Spinal cord (tissue), 10 donors: ENCODE measurements around the gene HABP2. TPM values are rescaled to one million over a fixed set of nuclear protein-coding genes. Genes with fewer than 3 reads are reported as not detected.
A peak's percentile ranks its signal among the peaks of the same experiment; 100 is the strongest.

Experiments
- DNase-seq, 6 donors: peaks; one replicate each; pipeline versions ENCODE4 v3.0.0 to v3.0.0-alpha.2; 2013 to 2015; ENCODE audit warnings: low spot score in 6 of 6, low read depth in 4 of 6
- H3K27ac ChIP-seq: one replicate; pipeline ENCODE4 v1.5.1; 2013; ENCODE audit warnings: low read depth, low read length, control low read depth
- H3K27me3 ChIP-seq: one replicate; pipeline ENCODE4 v1.6.1; 2013; ENCODE audit warnings: low read length; ENCODE audit not compliant: control insufficient read depth, insufficient read depth
- H3K36me3 ChIP-seq: one replicate; pipeline ENCODE4 v1.6.1; 2013; ENCODE audit warnings: low read length; ENCODE audit not compliant: control insufficient read depth, insufficient read depth
- H3K4me1 ChIP-seq: one replicate; pipeline ENCODE4 v1.6.1; 2013; ENCODE audit warnings: low read length; ENCODE audit not compliant: control insufficient read depth, insufficient read depth
- H3K4me3 ChIP-seq: one replicate; pipeline ENCODE4 v1.5.1; 2013; ENCODE audit warnings: low read depth, low read length, control low read depth
- H3K9me3 ChIP-seq: one replicate; pipeline ENCODE4 v1.6.1; 2013; ENCODE audit warnings: low read length; ENCODE audit not compliant: control insufficient read depth, insufficient read depth
- whole genome bisulfite sequencing: methylation state at CpG from one replicate; pipeline ENCODE4 v1.1.5; 2013; ENCODE audit warnings: missing lambda C conversion rate; ENCODE audit not compliant: insufficient coverage; 5-methylcytosine and 5-hydroxymethylcytosine counted together
- polyA plus RNA-seq, 2 donors: library from polyadenylated mRNA; unstranded; fragments of 120-200 nt; gene quantifications; one replicate each; pipeline ENCODE4 v1.2.1, GENCODE V29; 2013; ENCODE audit not compliant: insufficient read length in 2 of 2
- total RNA-seq, 2 donors: library from RNA; depleted of rRNA in 1 of 2; stranded (reverse); fragments of 120-200 nt in 1 of 2; fragments of >200 nt in 1 of 2; gene quantifications; one replicate each; pipeline versions ENCODE4 v1.2.3 to v1.2.4, GENCODE V29; 2013 to 2014
- donor health status: healthy.

HABP2 gene
- total and polyA plus RNA-seq, 4 donors = 0.09 to 0.50 (median 0.14) TPM

DNA sequence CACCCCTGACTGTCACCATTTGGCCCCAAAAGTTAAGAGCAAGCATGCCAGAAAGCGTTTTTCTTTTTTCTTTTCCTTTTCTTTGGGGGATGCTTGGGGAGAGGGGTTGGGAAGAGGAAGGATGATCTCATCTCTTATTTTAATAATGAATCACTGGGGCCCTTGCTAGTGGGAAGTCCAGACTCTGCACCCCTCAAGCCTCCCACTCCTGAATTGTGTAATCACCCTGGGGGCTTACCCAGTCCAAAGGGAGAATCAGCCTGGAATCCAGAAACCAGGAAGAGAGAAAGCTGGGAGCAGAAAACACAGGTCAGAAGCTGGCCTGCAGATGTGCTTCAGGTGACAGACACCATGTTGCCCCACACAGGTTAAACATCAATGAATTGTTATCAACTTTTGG lies 14.7 kb upstream of the HABP2 start:
- H3K27ac ChIP-seq = no peak overlapping the region
- H3K9me3 ChIP-seq = no peaks in the 10 kb centered on the region
- no peaks in the 10 kb centered on the region for H3K4me1 ChIP-seq
- WGBS = no CpG with 5 or more reads among the region's 1 CpG
- H3K4me3 ChIP-seq = no peak overlapping the region
- DNase-seq = no peak
- H3K36me3 ChIP-seq = no peaks in the 10 kb centered on the region
- H3K27me3 ChIP-seq = no peaks in the 10 kb centered on the region

GRCh38 chr10:113539789-113540188 lies 13.1 kb upstream of the HABP2 start:
- Histone ChIP-seq H3K36me3 (no peaks in the 10 kb centered on the region), H3K4me3 (no peak overlapping the region), H3K4me1 (no peaks in the 10 kb centered on the region), H3K9me3 (no peaks in the 10 kb centered on the region), H3K27me3 (no peaks in the 10 kb centered on the region), H3K27ac (no peak overlapping the region)
- 87% methylated on average over 6 of the region's 7 CpGs for WGBS
- DNase-seq = no peak

- H3K27ac ChIP-seq = no peak overlapping the region
- 94% methylated on average over 5 of the region's 7 CpGs for WGBS
Measured at GRCh38 chr10:113540845-113541548, 11.9 kb upstream of the HABP2 start.

DNA sequence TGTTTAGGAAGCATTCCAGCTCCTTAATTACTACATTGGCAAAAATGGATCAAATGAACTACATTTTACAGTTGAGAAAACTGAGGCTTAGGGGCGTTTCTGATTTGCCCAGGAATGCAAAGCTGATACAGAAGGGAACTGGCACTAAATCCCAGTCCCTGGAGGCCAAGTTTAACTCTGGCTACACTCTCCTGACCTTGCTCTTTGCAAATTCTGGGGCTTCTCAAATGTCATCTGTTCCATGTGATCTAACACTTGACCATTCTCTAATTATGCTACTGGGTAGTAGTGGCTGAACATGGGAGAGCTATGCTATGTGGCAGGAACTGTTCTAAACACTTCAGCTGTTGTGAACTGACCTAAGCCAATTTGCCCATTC lies 11.3 kb upstream of the HABP2 start:
- no peak for DNase-seq
- Histone ChIP-seq H3K27ac (no peak overlapping the region), H3K4me1 (no peaks in the 10 kb centered on the region), H3K27me3 (no peaks in the 10 kb centered on the region), H3K9me3 (no peaks in the 10 kb centered on the region), H3K4me3 (no peak overlapping the region), H3K36me3 (no peaks in the 10 kb centered on the region)
- 83% methylated on average over 1 of the region's 1 CpG for WGBS

More at GRCh38 chr10:113540845-113541548, 11.9 kb upstream of the HABP2 start:
- Histone ChIP-seq H3K27me3 (no peaks in the 10 kb centered on the region), H3K4me3 (no peak overlapping the region), H3K36me3 (no peaks in the 10 kb centered on the region), H3K9me3 (no peaks in the 10 kb centered on the region), H3K4me1 (no peaks in the 10 kb centered on the region)
- DNase-seq = no peak

DNA sequence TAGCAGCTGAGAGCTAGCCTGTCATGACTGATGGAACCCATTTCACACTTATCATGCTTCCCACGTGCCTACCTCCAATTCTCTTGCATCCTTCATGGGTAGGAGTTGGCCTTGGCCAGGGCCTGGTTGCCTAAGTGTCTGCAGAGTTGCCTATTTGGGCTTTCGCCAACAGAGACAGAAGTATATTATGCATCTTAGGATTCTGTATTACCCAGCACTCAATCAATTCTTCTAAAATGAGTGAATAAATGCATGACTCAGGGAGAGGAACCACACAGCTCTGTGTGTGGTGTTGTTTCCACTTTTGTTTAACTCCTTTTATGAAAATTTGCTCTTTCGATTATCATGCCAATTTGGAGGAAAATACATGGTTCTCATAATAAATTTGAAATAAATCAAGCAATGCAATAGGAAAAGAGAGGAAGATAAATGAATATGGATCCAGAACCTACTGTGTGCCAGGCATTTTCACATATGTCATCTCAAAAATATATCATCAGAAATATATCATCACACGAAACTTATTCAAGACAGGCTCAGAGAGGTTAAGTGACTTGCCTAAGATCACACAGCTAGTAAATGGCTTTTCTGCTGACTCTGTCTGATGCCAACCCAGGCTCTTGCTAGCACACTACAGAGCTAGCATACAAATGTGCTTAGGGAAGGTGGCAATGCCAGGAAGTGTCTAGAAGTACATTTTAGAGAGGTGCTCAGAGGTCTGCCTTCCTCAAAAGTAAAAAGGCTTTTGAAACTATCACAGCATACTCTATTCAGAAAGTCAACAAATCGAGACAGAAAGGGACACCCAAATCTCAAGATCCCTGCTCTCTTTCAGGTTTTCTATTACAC lies 9.5 kb upstream of the HABP2 start:
- Histone ChIP-seq H3K27me3 (no peaks in the 10 kb centered on the region), H3K4me3 (no peak overlapping the region), H3K36me3 (no peaks in the 10 kb centered on the region), H3K4me1 (no peaks in the 10 kb centered on the region), H3K27ac (no peak overlapping the region), H3K9me3 (no peaks in the 10 kb centered on the region)
- 100% methylated on average over 1 of the region's 5 CpGs for WGBS
- DNase-seq = peak in 1 of 6 donors; percentile 73

DNA sequence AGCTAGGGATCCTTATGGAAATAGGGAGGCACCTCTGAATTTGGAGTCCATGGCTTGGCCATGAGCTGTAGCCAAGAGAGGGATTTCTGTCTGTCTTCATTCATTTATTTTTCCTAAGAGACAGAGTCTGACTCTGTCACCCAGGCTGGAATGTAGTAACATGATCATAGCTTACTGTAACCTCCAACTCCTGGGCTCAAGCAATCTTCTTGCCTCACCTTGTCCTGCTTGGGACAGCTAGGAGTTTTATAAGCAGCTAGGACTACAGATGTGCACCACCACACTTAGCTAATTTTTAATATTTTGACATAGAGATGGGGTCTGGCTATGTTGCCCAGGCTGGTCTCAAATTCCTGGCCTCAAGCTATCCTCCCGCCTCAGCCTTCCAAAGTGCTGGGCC lies 8.5 kb upstream of the HABP2 start:
- Histone ChIP-seq H3K4me3 (no peak overlapping the region), H3K36me3 (no peaks in the 10 kb centered on the region), H3K27ac (no peak overlapping the region), H3K4me1 (no peaks in the 10 kb centered on the region), H3K9me3 (no peaks in the 10 kb centered on the region), H3K27me3 (no peaks in the 10 kb centered on the region)
- DNase-seq = no peak
- 100% methylated on average over 1 of the region's 1 CpG for WGBS

GRCh38 chr10:113547426-113547825 lies 5.4 kb upstream of the HABP2 start:
- Histone ChIP-seq H3K4me1 (no peaks in the 10 kb centered on the region), H3K9me3 (no peaks in the 10 kb centered on the region), H3K27ac (no peak overlapping the region), H3K4me3 (no peak overlapping the region), H3K27me3 (no peaks in the 10 kb centered on the region), H3K36me3 (no peaks in the 10 kb centered on the region)
- no peak for DNase-seq
- no CpG with 5 or more reads among the region's 2 CpGs for WGBS

GRCh38 chr10:113549856-113550255 lies 3.0 kb upstream of the HABP2 start:
- H3K36me3 ChIP-seq = no peaks in the 10 kb centered on the region
- H3K4me3 ChIP-seq = no peak overlapping the region
- WGBS = no CpG with 5 or more reads among the region's 6 CpGs
- no peaks in the 10 kb centered on the region for H3K27me3 ChIP-seq
- H3K4me1 ChIP-seq = no peaks in the 10 kb centered on the region
- peak in 1 of 6 donors; percentile 45 for DNase-seq
- H3K27ac ChIP-seq = no peak overlapping the region
- H3K9me3 ChIP-seq = no peaks in the 10 kb centered on the region

DNA sequence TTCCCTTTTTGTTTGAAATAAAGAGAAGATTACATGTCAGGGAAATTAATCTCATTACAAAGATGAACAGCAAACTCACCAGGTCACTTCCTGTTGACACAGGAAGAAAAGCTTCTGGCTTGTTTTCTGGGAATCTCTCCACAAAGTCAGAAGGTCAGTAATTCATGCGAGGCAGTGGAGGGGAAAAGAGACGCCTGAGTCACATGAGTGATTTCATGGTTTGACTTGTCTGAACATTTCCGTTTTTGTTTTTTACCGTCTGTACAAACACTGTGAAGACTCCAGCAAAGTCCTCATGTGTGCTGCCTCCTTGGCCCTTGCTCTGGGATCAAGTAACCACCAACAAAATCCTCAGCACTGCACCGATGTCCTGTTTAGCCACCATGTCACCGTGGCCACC lies 2.5 kb upstream of the HABP2 start:
- 72% methylated on average over 4 of the region's 6 CpGs for WGBS

DNA sequence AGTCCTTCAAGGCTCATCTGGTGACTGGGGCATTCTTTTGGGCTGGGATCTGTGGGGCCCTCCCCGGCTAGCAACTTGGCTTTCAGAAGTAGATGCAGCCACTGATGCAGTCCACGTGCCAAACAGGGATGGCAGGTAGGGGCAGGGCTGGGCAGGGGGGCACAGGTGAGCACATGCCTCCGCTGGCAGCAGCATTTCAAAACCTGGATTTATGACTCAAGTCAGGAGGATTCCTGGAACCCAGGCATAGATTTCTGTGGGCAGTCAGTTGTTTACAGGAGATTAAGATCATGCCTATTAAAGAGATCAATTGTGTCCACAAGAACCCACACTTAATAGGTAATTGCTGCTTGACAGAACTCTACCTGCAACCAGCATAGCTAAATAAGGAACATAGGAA lies 839 bp upstream of the HABP2 start:
- H3K27me3 ChIP-seq = no peaks in the 10 kb centered on the region
- H3K4me3 ChIP-seq = no peak overlapping the region
- 85% methylated on average over 3 of the region's 3 CpGs for WGBS
- H3K9me3 ChIP-seq = no peaks in the 10 kb centered on the region
- no peaks in the 10 kb centered on the region for H3K36me3 ChIP-seq
- H3K4me1 ChIP-seq = no peaks in the 10 kb centered on the region
- DNase-seq = no peak
- H3K27ac ChIP-seq = no peak overlapping the region

More for the DNA sequence above, 2.5 kb upstream of the HABP2 start:
- H3K27me3 ChIP-seq = no peaks in the 10 kb centered on the region
- H3K9me3 ChIP-seq = no peaks in the 10 kb centered on the region
- H3K36me3 ChIP-seq = no peaks in the 10 kb centered on the region
- no peak overlapping the region for H3K4me3 ChIP-seq
- no peaks in the 10 kb centered on the region for H3K4me1 ChIP-seq
- no peak for DNase-seq
- H3K27ac ChIP-seq = no peak overlapping the region
